Astrocyte of the spinal cord (primary cell): ENCODE data around the gene METRN.
"Not testable (repeated sequence)": the region's sequence is repeated elsewhere in the genome, so short reads cannot be mapped to it uniquely, and the experiment has no call there.

ENCODE experiments used
- DNase-seq: peaks from one replicate; pipeline ENCODE4 v3.0.0; 2011; ENCODE audit warnings: low read depth, low spot score
- H3K4me3 ChIP-seq: 2 replicates; pipeline ENCODE4 v1.5.1; 2011; ENCODE audit warnings: low read depth, mild to moderate bottlenecking, low read length, moderate library complexity
- CTCF ChIP-seq: IDR thresholded peaks from 2 replicates; pipeline ENCODE4 v1.5.1; 2012; ENCODE audit warnings: low read depth, mild to moderate bottlenecking, low read length, inconsistent platforms
- in situ Hi-C: cut with HindIII; loops from 2 replicates; pipeline ENCODE4 v1.10.0; 2017; ENCODE audit warnings: low sequenced_read_pairs

Gene METRN

DNA sequence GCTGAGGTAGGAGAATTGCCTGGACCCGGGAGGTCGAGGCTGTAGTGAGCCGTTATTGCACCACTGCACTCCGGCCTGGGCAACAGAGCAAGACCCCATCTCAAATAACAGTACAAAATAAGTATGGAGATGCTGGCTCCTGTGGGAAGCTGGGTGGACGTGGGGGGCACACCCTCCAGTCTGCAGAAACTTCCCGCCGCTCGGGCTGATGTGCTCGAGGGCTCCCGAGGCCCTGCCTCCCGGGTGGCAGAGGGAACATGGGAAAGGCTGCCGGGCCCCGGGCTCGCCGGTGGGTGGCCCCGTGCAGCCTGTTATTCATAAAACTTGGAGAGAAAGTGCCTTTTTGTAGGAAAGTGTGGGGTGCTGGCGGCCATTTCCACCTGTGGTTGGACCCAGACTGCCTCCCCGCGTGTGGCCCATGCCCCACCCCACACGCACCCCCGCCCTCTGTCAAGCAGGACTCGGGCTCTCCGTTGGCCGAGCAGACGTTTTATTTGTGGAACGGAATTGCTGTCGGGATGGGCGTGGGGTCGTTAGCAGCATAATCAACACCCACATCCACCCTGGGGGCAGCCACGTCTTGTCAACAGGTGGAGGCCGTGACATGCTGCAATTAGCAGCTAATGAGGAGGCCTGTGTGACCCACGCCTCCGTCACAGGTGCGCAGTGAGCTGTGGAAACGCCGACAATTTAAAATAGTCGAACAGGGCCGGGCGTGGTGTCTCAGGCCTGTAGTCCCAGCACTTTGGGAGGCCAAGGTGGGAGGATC is 33.2 kb downstream of the METRN start:
- TF ChIP-seq CTCF: no peak
- no peak overlapping the region for H3K4me3 ChIP-seq
- no peak for DNase-seq
- in situ Hi-C loops: no loop called here

- in situ Hi-C loops: no loop called here
- no peak for TF ChIP-seq CTCF
- H3K4me3 ChIP-seq: no peak overlapping the region
- DNase-seq: peak; percentile 28
Observed at GRCh38 chr16:749010-749409, 34.1 kb downstream of the METRN start.

GRCh38 chr16:750485-750884 is 35.6 kb downstream of the METRN start:
- H3K4me3 ChIP-seq: no peak overlapping the region
- TF ChIP-seq CTCF: no peak
- in situ Hi-C loops: no loop called here
- no peak for DNase-seq

DNA sequence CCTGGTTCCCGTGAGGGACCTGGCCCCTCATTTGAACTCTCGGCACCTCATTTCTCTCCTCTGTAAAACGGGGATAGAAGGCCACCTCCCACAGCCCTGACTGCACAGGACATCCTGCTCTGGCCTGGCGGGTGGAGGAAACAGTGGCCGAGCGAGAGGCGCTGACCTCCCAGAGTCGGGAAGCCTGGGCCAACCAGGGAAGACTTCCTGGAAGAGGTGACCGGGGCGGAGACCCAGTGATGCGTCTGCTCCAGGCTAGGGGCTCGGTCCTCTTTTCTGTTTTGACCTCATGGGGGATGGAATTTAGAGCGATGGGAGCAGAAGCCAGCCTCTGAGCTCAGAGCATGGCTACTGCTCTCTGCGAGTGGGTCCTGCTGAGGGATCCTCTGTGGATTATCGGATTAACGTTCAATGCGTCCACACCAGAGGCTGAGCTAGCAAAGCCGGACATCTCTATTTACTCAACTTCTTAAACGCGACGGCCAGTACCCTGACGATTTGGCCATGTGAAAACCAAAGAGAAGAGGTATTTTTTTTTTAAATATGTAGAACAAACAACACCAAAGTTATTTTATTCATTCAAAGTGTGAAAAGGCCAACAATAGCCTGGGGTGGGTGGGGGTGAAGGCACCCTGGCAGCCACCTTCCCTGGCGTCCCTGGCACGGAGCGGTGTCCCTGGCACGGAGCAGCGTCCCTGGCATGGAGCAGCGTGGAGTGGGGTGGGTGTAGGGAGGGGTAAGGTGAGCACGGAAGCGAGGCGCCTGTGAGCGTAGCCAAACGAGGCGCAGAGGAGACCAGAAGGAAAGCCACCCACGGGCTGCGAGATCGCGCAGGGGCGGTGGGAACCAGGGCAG is 36.5 kb downstream of the METRN start:
- no peak for TF ChIP-seq CTCF
- no peak overlapping the region for H3K4me3 ChIP-seq
- in situ Hi-C loops: no loop called here
- DNase-seq: no peak

- no peak for DNase-seq
- TF ChIP-seq CTCF: no peak
- H3K4me3 ChIP-seq: no peak overlapping the region
- in situ Hi-C loops: no loop called here
Observed at GRCh38 chr16:752007-752312, 37.0 kb downstream of the METRN start.

DNA sequence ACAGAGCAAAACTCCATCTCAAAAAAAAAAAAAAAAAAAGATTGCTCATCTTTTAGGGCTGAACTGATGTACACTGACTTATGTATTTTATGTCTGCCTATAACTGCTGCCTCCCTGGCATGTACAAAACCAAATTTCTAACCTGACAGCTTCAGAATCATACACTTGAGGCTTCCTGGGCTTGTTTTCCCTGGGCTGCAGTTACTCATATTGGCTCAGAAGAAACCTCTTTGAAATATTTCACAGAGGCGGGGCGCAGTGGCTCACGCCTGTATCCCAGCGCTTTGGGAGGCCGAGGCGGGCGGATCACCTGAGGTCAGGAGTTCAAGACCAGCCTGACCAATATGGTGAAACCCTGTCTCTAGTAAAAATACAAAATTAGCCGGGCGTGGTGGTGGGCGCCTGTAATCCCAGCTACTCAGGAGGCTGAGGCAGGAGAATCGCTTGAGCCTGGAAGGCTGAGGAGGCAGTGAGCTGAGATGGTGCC is 39.2 kb downstream of the METRN start:
- in situ Hi-C loops, DNase-seq, H3K4me3 ChIP-seq: not testable (repeated sequence)

- in situ Hi-C loops: no loop called here
- no peak for DNase-seq
- no peak overlapping the region for H3K4me3 ChIP-seq
- TF ChIP-seq CTCF: no peak
Observed at GRCh38 chr16:754656-755055, 39.7 kb downstream of the METRN start.
